Neural crest cell (in vitro differentiated cells): ENCODE results near the gene ARL8A. TPM values are rescaled to one million over a fixed set of nuclear protein-coding genes. Genes with fewer than 3 reads are reported as not detected.
"Not testable (repeated sequence)": the region's sequence is repeated elsewhere in the genome, so short reads cannot be mapped to it uniquely, and the experiment has no call there.

Source experiments
- DNase-seq: peaks from one replicate; pipeline ENCODE4 v3.0.0; 2021; ENCODE audit warnings: low read depth, mixed read lengths, low spot score
- H3K27ac Mint-ChIP-seq: one replicate; pipeline ENCODE4 v1.8.0; 2021; ENCODE audit warnings: mild to moderate bottlenecking, mixed read lengths; ENCODE audit not compliant: unreplicated experiment
- H3K27me3 Mint-ChIP-seq: 2 replicates; pipeline ENCODE4 v1.8.0; 2021; ENCODE audit warnings: low read depth, mild to moderate bottlenecking, mixed read lengths
- H3K36me3 Mint-ChIP-seq: 2 replicates; pipeline ENCODE4 v1.8.0; 2021; ENCODE audit warnings: low read depth, mild to moderate bottlenecking, mixed read lengths
- H3K4me1 Mint-ChIP-seq: 2 replicates; pipeline ENCODE4 v1.8.0; 2021; ENCODE audit warnings: mixed read lengths
- H3K4me3 Mint-ChIP-seq: one replicate; pipeline ENCODE4 v1.8.0; 2021; ENCODE audit warnings: mild to moderate bottlenecking, mixed read lengths
- H3K9me3 Mint-ChIP-seq: 2 replicates; pipeline ENCODE4 v1.8.0; 2021; ENCODE audit warnings: mixed read lengths
- total RNA-seq: library from RNA; stranded (reverse); gene quantifications from 2 replicates; pipeline ENCODE4 v1.2.1, GENCODE V29; 2021
- TF ChIP-seq, protein P1 (sequence below): fragments of 200-600 bp; sonication (generic); conservative IDR thresholded peaks from 2 replicates; pipeline ENCODE4 v1.5.0; 2021; ENCODE audit warnings: antibody characterized with exemption, mild to moderate bottlenecking

ARL8A gene
- total RNA-seq, 1 donor from 2014 or later: 50.9 TPM

DNA sequence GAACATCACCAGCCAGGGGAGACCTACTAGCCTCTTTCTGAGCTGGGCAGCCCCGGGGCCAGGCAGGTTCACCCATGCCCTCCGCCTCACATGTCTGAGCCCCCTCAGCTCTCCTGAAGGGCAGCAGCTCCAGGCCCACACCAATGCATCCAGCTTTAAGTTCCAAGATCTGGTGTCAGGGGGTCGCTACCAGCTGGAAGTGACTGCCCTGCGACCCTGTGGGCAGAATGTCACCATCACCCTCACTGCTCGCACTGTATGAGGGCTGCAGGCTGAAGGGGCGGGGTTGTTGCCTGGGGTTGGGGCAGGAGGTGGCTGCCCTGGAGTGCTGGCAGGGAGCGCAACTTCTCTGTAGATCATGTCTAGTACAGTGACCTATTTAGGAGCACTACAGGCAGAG, 24.3 kb upstream of the ARL8A start:
- Mint-ChIP-seq H3K9me3 (no peaks in the 10 kb centered on the region), H3K27me3 (no peaks in the 10 kb centered on the region), H3K27ac (no peak overlapping the region), H3K4me1 (no peaks in the 10 kb centered on the region), H3K4me3 (no peak overlapping the region), H3K36me3 (no peaks in the 10 kb centered on the region)
- TF ChIP-seq, protein P1, sequence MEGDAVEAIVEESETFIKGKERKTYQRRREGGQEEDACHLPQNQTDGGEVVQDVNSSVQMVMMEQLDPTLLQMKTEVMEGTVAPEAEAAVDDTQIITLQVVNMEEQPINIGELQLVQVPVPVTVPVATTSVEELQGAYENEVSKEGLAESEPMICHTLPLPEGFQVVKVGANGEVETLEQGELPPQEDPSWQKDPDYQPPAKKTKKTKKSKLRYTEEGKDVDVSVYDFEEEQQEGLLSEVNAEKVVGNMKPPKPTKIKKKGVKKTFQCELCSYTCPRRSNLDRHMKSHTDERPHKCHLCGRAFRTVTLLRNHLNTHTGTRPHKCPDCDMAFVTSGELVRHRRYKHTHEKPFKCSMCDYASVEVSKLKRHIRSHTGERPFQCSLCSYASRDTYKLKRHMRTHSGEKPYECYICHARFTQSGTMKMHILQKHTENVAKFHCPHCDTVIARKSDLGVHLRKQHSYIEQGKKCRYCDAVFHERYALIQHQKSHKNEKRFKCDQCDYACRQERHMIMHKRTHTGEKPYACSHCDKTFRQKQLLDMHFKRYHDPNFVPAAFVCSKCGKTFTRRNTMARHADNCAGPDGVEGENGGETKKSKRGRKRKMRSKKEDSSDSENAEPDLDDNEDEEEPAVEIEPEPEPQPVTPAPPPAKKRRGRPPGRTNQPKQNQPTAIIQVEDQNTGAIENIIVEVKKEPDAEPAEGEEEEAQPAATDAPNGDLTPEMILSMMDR: no peak
- no peak for DNase-seq

DNA sequence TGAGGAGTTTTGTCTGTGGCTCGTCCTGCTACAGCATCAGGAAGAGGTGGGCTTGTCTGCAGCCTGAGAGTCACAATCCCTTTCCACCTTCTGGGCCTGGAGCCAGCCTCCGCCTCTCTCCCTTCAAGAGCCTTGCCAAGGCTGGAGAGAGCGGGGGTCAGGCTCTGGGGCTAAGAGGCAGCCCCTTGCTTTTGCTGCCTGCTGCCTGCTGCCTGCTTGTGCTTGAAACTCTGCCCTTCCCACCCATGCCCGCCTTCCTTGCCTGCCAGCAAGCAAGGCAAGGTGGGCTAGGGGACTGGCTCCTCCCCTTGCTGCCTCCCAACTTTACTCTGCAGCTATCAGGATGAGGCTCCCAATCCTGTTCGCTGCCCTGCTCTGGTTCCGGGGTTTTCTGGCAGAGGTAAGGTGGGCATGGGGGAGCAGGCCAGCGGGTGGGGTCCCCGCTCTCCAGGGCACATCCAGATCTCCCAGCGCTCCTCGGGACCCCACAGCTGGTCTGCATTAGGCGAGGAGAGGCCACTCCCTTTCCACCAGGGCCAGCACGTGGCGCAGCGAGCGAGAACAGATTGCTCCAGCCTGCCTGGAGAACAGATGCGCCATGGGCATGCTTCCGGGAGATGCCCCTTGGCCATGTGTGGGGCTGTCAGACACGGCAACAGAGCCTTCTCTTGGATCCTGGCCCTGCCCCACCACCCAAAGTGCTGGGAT, 23.3 kb upstream of the ARL8A start:
- H3K4me1 Mint-ChIP-seq: peaks cover 5% of the 10 kb centered on the region
- no peaks in the 10 kb centered on the region for H3K27me3 Mint-ChIP-seq
- H3K36me3 Mint-ChIP-seq: no peaks in the 10 kb centered on the region
- no peak overlapping the region for H3K4me3 Mint-ChIP-seq
- no peak overlapping the region for H3K27ac Mint-ChIP-seq
- no peak for DNase-seq
- TF ChIP-seq, protein P1: no peak
- no peaks in the 10 kb centered on the region for H3K9me3 Mint-ChIP-seq

DNA sequence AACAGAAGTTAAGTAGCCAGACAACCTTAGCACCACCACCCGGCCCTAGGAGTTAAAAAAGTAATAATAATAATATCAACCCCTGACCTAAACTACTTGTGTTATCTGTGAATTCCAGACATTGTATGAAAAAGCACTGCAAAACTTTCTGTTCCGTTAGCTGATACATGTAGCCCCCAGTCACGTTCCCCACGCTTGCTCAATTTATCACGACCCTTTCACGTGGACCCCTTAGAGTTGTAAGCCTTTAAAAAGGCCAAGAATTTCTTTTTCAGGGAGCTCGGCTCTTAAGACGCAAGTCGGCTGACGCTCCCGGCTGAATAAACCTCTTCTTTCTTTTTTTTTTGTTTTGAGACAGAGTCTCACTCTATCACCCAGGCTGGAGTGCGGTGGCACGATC, 22.5 kb upstream of the ARL8A start:
- not testable (repeated sequence) for H3K36me3 Mint-ChIP-seq, H3K27ac Mint-ChIP-seq, H3K9me3 Mint-ChIP-seq, H3K4me1 Mint-ChIP-seq, H3K4me3 Mint-ChIP-seq, DNase-seq, H3K27me3 Mint-ChIP-seq

DNA sequence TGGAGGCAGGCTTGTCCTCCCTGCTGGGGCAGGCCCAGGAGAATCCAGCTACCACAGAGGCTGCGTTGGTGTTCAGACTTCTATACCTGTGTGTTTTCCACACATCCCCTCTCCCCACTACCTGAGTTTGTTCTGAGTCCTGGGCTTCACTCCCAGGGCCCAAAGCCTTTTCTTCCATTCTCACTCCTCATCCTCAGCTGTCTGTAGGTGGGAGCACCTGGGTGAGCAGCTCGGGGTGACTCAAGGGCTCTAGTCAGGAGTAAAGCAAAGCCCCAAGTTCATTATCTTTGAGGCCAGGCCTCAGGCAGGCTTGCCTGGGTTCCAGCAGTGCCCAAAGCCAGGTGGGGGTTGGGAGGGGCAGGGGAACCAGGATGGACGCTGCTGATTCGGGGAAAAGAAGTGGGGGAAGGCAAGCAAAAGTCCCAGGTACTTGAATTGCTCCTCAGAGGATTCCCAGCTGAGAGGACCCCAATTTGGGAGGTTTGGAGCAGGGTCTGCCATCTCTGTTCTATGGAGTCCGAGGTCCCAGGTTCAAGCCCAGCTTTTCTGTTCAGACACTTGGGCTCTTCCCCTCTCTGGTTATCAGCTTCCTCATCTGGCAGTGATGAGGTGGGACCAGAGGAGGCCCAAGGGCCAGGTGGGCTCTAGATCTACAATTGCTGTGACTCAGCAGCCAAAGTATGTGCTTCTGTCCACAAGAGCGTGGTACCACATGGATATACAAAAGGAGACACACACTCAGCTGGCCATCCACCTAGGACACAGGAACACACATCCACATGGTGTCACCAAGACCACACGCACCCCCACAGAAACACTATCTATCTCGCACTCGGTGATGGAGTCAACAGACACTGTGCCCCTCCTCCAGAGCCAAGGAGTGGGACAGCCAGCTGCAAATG, 21.7 kb upstream of the ARL8A start:
- DNase-seq: no peak
- no peaks in the 10 kb centered on the region for H3K36me3 Mint-ChIP-seq
- H3K27ac Mint-ChIP-seq: no peak overlapping the region
- H3K4me3 Mint-ChIP-seq: no peak overlapping the region
- H3K4me1 Mint-ChIP-seq: peaks cover 14% of the 10 kb centered on the region
- H3K27me3 Mint-ChIP-seq: no peaks in the 10 kb centered on the region
- no peaks in the 10 kb centered on the region for H3K9me3 Mint-ChIP-seq
- TF ChIP-seq, protein P1: no peak

DNA sequence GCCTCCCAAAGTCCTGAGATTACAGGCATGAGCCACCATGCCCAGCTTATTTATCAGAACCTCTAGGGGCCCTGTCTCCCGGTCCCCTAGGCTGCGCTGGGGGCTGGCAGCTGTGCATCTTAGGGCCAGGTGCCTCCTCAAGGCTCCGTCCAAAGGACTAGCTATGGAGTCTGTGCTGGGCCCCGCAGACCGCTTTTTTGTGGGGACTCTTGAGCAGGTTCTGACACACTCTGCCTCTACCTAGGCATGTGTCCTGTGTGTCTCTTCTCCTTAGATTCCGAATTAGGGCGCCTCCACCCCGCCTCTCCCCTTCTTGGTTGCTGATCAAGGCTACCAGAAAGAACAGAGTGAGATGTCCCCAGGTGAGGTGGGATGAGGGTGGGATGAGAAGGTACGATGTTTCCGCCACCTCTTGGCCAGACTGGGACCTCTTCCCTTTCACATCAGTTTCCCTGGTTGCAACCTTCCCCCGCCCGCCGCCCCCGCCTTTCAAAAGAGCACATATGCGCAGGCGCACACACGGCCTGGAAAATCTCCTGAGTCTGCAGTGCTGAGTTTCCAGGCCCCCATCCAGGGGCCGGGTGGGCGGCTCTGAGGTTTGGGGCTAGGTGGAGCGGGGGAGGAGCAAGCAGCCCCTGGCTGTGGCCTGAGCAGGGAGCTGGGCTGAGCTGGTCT, 20.9 kb upstream of the ARL8A start:
- H3K9me3 Mint-ChIP-seq: no peaks in the 10 kb centered on the region
- TF ChIP-seq, protein P1: no peak
- H3K27ac Mint-ChIP-seq: no peak overlapping the region
- H3K4me1 Mint-ChIP-seq: peaks cover 21% of the 10 kb centered on the region
- no peak for DNase-seq
- H3K36me3 Mint-ChIP-seq: no peaks in the 10 kb centered on the region
- H3K27me3 Mint-ChIP-seq: no peaks in the 10 kb centered on the region
- H3K4me3 Mint-ChIP-seq: no peak overlapping the region
